Neural cell (in vitro differentiated cells): Measurements from ENCODE around the gene SLC50A1. TPM values are rescaled to one million over a fixed set of nuclear protein-coding genes. Genes with fewer than 3 reads are reported as not detected.

ENCODE experiments used
- H2AFZ ChIP-seq: fragments of 200-600, 300-800 bp; sonication (generic), shearing (Covaris generic); 2 replicates; pipeline ENCODE4 v1.6.0; 2014; ENCODE audit warnings: low read depth, mild to moderate bottlenecking, antibody characterized with exemption, low read length, moderate library complexity
- H3F3A ChIP-seq: fragments of 200-600 bp; shearing (Covaris generic); 2 replicates; pipeline ENCODE4 v1.6.1; 2016; ENCODE audit warnings: mild to moderate bottlenecking, moderate library complexity, mixed read lengths, antibody characterized with exemption, low read length; ENCODE audit not compliant: insufficient read depth, poor library complexity, severe bottlenecking
- H3K27ac ChIP-seq: fragments of 200-600, 300-800 bp; sonication (generic), shearing (Covaris generic); 2 replicates; pipeline ENCODE4 v1.5.1; 2014; ENCODE audit warnings: mild to moderate bottlenecking, low read length, moderate library complexity
- H3K27me3 ChIP-seq: fragments of 300-800, 200-600 bp; sonication (generic), shearing (Covaris generic); 2 replicates; pipeline ENCODE4 v1.6.0; 2014; ENCODE audit warnings: mild to moderate bottlenecking, low read depth, low read length, moderate library complexity; ENCODE audit not compliant: insufficient read depth
- H3K36me3 ChIP-seq: fragments of 300-800, 200-600 bp; sonication (generic), shearing (Covaris generic); 2 replicates; pipeline ENCODE4 v1.5.1; 2014; ENCODE audit warnings: mild to moderate bottlenecking, antibody characterized with exemption, low read length, moderate library complexity; ENCODE audit not compliant: insufficient read depth
- H3K4me2 ChIP-seq: fragments of 300-800, 200-600 bp; sonication (generic), shearing (Covaris generic); 2 replicates; pipeline ENCODE4 v1.6.0; 2014; ENCODE audit warnings: mild to moderate bottlenecking, low read length
- H3K4me3 ChIP-seq: fragments of 300-800, 200-600 bp; sonication (generic), shearing (Covaris generic); 2 replicates; pipeline ENCODE4 v1.5.1; 2014; ENCODE audit warnings: mild to moderate bottlenecking, low read length, moderate library complexity
- H3K79me2 ChIP-seq: fragments of 200-600 bp; shearing (Covaris generic); replicated peaks from 2 replicates; pipeline ENCODE4 v1.6.0; 2014; ENCODE audit warnings: mild to moderate bottlenecking, low read length, moderate library complexity; ENCODE audit not compliant: insufficient read depth
- H3K9ac ChIP-seq: fragments of 300-800, 200-600 bp; sonication (generic), shearing (Covaris generic); 2 replicates; pipeline ENCODE4 v1.6.1; 2016; ENCODE audit warnings: mild to moderate bottlenecking, low read length, mixed read lengths
- H3K9me2 ChIP-seq: fragments of 200-600 bp; shearing (Covaris generic); 2 replicates; pipeline ENCODE4 v1.6.1; 2016; ENCODE audit warnings: mild to moderate bottlenecking, low read length, mixed read lengths; ENCODE audit not compliant: insufficient read depth
- H3K9me3 ChIP-seq: fragments of 200-600, 300-800 bp; sonication (generic), shearing (Covaris generic); 2 replicates; pipeline ENCODE4 v1.6.1; 2016; ENCODE audit warnings: mild to moderate bottlenecking, mixed run types, low read length, moderate library complexity, mixed read lengths
- H4K20me1 ChIP-seq: fragments of 200-600 bp; shearing (Covaris generic); 2 replicates; pipeline ENCODE4 v1.6.1; 2016; ENCODE audit warnings: mild to moderate bottlenecking, mixed run types; ENCODE audit not compliant: insufficient read depth
- CTCF ChIP-seq: fragments of 450-650 bp; IDR thresholded peaks from 2 replicates; pipeline ENCODE4 v1.5.1; 2014; ENCODE audit warnings: antibody characterized with exemption, mild to moderate bottlenecking, moderate library complexity; ENCODE audit not compliant: poor library complexity, severe bottlenecking
- EP300 ChIP-seq: fragments of 450-650 bp; conservative IDR thresholded peaks from 2 replicates; pipeline ENCODE4 v1.6.1; 2014; ENCODE audit warnings: antibody characterized with exemption, mild to moderate bottlenecking, moderate library complexity; ENCODE audit not compliant: poor library complexity, severe bottlenecking
- EZH2 ChIP-seq: fragments of 200-600, 300-800 bp; shearing (Covaris generic), sonication (generic); IDR thresholded peaks from 2 replicates; pipeline ENCODE4 v1.6.1; 2014; ENCODE audit warnings: antibody characterized with exemption, low read length, borderline replicate concordance, mild to moderate bottlenecking; ENCODE audit not compliant: insufficient read depth, poor library complexity, severe bottlenecking
- MXI1 ChIP-seq: fragments of 450-650 bp; conservative IDR thresholded peaks from 2 replicates; pipeline ENCODE4 v1.6.1; 2014; ENCODE audit warnings: antibody characterized with exemption, mild to moderate bottlenecking; ENCODE audit not compliant: poor library complexity, severe bottlenecking
- POLR2AphosphoS5 ChIP-seq: IDR thresholded peaks from 2 replicates; pipeline ENCODE4 v1.6.1; 2012
- RAD21 ChIP-seq: fragments of 450-650 bp; conservative IDR thresholded peaks from 2 replicates; pipeline ENCODE4 v1.6.1; 2014; ENCODE audit warnings: antibody characterized with exemption, mild to moderate bottlenecking, moderate library complexity
- REST ChIP-seq: IDR thresholded peaks from 2 replicates; pipeline ENCODE4 v1.6.1; 2012; ENCODE audit warnings: borderline replicate concordance
- SMC3 ChIP-seq: fragments of 450-650 bp; conservative IDR thresholded peaks from 2 replicates; pipeline ENCODE4 v1.6.1; 2014; ENCODE audit warnings: antibody characterized with exemption, mild to moderate bottlenecking, moderate library complexity; ENCODE audit not compliant: poor library complexity
- TAF1 ChIP-seq: IDR thresholded peaks from 2 replicates; pipeline ENCODE4 v1.6.1; 2012; ENCODE audit warnings: low read depth
- polyA plus RNA-seq: library from polyadenylated mRNA; depleted of rRNA; stranded (reverse); fragments of >200 nt; gene quantifications from 2 replicates; pipeline ENCODE4 v1.2.3, GENCODE V29; 2014

Gene SLC50A1
- polyA plus RNA-seq, 1 donor from 2014 or later, result 12.6 TPM

GRCh38 chr1:155166471-155167165 lies 31.0 kb downstream of the SLC50A1 start:
- peak overlapping the region; percentile 16 for H3K9ac ChIP-seq
- H3K27ac ChIP-seq, result no peak overlapping the region
- peak overlapping the region; percentile 28 for H3K4me3 ChIP-seq
- no peaks in the 10 kb centered on the region for H3K36me3 ChIP-seq
- no peak overlapping the region for H2AFZ ChIP-seq
- H3K9me3 ChIP-seq, result no peaks in the 10 kb centered on the region
- H3K27me3 ChIP-seq, result no peaks in the 10 kb centered on the region
- peaks cover under 1% of the 10 kb centered on the region for H3K79me2 ChIP-seq
- no peaks in the 10 kb centered on the region for H3F3A ChIP-seq
- H4K20me1 ChIP-seq, result no peaks in the 10 kb centered on the region
- H3K9me2 ChIP-seq, result no peaks in the 10 kb centered on the region
- no peak overlapping the region for H3K4me2 ChIP-seq
- TF ChIP-seq SMC3 (no peak), POLR2AphosphoS5 (no peak), TAF1 (no peak), EZH2 (no peak), REST (no peak), RAD21 (no peak), EP300 (no peak), MXI1 (no peak), CTCF (no peak)

GRCh38 chr1:155167166-155168104 lies 31.8 kb downstream of the SLC50A1 start:
- H4K20me1 ChIP-seq, result no peaks in the 10 kb centered on the region
- no peaks in the 10 kb centered on the region for H3K9me2 ChIP-seq
- H3F3A ChIP-seq, result peaks cover under 1% of the 10 kb centered on the region
- peak overlapping the region; percentile 16 for H3K9ac ChIP-seq
- H3K4me2 ChIP-seq, result no peak overlapping the region
- no peak overlapping the region for H2AFZ ChIP-seq
- H3K27ac ChIP-seq, result no peak overlapping the region
- H3K9me3 ChIP-seq, result no peaks in the 10 kb centered on the region
- TF ChIP-seq CTCF (peak; percentile 82), POLR2AphosphoS5 (no peak), SMC3 (peak; percentile 72), EZH2 (no peak), EP300 (no peak), TAF1 (no peak), REST (no peak), MXI1 (no peak), RAD21 (peak; percentile 80)
- peak overlapping the region; percentile 28 for H3K4me3 ChIP-seq
- H3K27me3 ChIP-seq, result no peaks in the 10 kb centered on the region
- H3K36me3 ChIP-seq, result no peaks in the 10 kb centered on the region
- peaks cover 8% of the 10 kb centered on the region for H3K79me2 ChIP-seq
